ENCODE data around the gene PDSS2. TPM values are rescaled to one million over a fixed set of nuclear protein-coding genes. Genes with fewer than 3 reads are reported as not detected.

The PDSS2 gene
- total and polyA plus RNA-seq, 2 of the 4 experiments (the other 2 are of a cell fraction): 8.6 to 9.2 TPM

DNA sequence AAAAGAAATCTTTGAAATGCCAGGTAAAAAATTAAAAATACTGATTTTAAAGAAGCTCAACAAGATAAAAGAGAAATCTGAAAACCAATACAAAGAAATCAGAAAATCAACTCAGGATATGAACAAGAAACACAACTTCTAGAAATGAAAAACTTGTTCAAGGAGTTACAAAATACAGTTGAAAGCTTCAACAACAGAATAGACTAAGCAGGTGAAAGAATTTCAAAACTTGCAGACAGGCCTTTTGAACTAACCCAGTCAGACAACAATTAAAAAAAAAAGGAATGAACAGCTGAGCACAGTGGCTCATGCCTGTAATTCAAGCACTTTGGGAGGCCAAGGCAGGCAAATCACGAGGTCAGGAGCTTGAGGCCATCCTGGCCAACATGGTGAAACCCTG, 57.8 kb downstream of the PDSS2 start:
- BruUV-seq (replicated peaks): no TSS peak
- Histone ChIP-seq H2AK5ac (ENCODE audit: low read depth, low read length) (no peak overlapping the region), H3K14ac (replicated peaks; ENCODE audit: low read depth, low read length) (no peak overlapping the region), H2BK15ac (ENCODE audit: low read depth, low read length) (no peak overlapping the region), H2AFZ (replicated peaks; ENCODE audit: low read length, poor library complexity) (no peak overlapping the region), H3K4me1 (ENCODE audit: control insufficient read depth, insufficient read depth, low read length) (no peaks in the 10 kb centered on the region), H2AK9ac (replicated peaks; ENCODE audit: low read depth, low read length, poor library complexity) (no peak overlapping the region), H4K5ac (ENCODE audit: low read depth, low read length) (no peak overlapping the region), H3K79me1 (ENCODE audit: low read depth in 1 of 2, low read length in 2 of 2) (peaks cover 14% of the 10 kb centered on the region in 2 experiments; a peak in 2 of 4 replicates), H3K4me2 (ENCODE audit: low read depth, low read length) (no peak overlapping the region), H4K20me1 (ENCODE audit: insufficient read depth, low read length) (no peaks in the 10 kb centered on the region; the same call in 1 of the 2 replicates), H3K27me3 (ENCODE audit: control insufficient read depth, insufficient read depth, low read length) (no peaks in the 10 kb centered on the region), H2BK20ac (ENCODE audit: low read depth, low read length) (no peak overlapping the region), H3K56ac (ENCODE audit: extremely low read depth, insufficient read depth, low read length) (no peak overlapping the region), H3K27ac (ENCODE audit: insufficient read depth, low read length) (no peak overlapping the region), H3K9ac (ENCODE audit: low read depth, low read length) (no peak overlapping the region), H4K91ac (ENCODE audit: insufficient read depth, low read depth, low read length) (no peak overlapping the region), H3K18ac (ENCODE audit: low read depth, low read length) (no peak overlapping the region), H3K4me3 (ENCODE audit: insufficient read depth, low read depth, low read length) (no peak overlapping the region), H3K36me3 (ENCODE audit: control insufficient read depth, insufficient read depth, low read length) (no peaks in the 10 kb centered on the region), H3K9me1 (ENCODE audit: insufficient read depth, low read length) (no peaks in the 10 kb centered on the region), H2BK5ac (ENCODE audit: low read depth, low read length, poor library complexity, severe bottlenecking) (no peak overlapping the region), H3K4ac (ENCODE audit: low read depth, low read length) (no peak overlapping the region), H4K8ac (ENCODE audit: low read depth in 2 of 2, low read length in 2 of 2) (no peak overlapping the region), H2BK120ac (ENCODE audit: low read depth, low read length) (no peak overlapping the region), H3K9me3 (ENCODE audit: control insufficient read depth, insufficient read depth, low read length) (no peaks in the 10 kb centered on the region; the same call in 1 of the 2 replicates), H3K23ac (ENCODE audit: low read depth, low read length) (no peak overlapping the region)
- TF ChIP-seq POLR2A (IDR thresholded peaks at IDR 0.05; ENCODE audit: low read depth, low read length) (no peak), MXI1 (IDR thresholded peaks at IDR 0.05; ENCODE audit: borderline replicate concordance, low read depth, low read length) (no peak), CHD1 (IDR thresholded peaks at IDR 0.05; ENCODE audit: low read depth, low read length) (no peak), RCOR1 (IDR thresholded peaks at IDR 0.05; ENCODE audit: insufficient replicate concordance, low read length) (no peak), BHLHE40 (IDR thresholded peaks at IDR 0.05; ENCODE audit: low read depth, low read length) (no peak), NFE2L2 (IDR thresholded peaks at IDR 0.05; ENCODE audit: low read depth, low read length) (no peak), FOS (IDR thresholded peaks at IDR 0.05; ENCODE audit: low read depth, low read length) (no peak), SMC3 (IDR thresholded peaks at IDR 0.05; ENCODE audit: low read depth, low read length) (no peak), RAD21 (IDR thresholded peaks at IDR 0.05; ENCODE audit: low read length) (no peak), MAFK (IDR thresholded peaks at IDR 0.05; ENCODE audit: low read depth, low read length) (no peak), USF2 (IDR thresholded peaks at IDR 0.05; ENCODE audit: low read depth, low read length) (no peak), CEBPB (IDR thresholded peaks at IDR 0.05; ENCODE audit: low read depth, low read length) (no peak), MAZ (IDR thresholded peaks at IDR 0.05; ENCODE audit: borderline replicate concordance, low read depth, low read length) (no peak), RFX5 (IDR thresholded peaks at IDR 0.05; ENCODE audit: low read depth, low read length) (no peak)
- TF ChIP-seq, protein P1, sequence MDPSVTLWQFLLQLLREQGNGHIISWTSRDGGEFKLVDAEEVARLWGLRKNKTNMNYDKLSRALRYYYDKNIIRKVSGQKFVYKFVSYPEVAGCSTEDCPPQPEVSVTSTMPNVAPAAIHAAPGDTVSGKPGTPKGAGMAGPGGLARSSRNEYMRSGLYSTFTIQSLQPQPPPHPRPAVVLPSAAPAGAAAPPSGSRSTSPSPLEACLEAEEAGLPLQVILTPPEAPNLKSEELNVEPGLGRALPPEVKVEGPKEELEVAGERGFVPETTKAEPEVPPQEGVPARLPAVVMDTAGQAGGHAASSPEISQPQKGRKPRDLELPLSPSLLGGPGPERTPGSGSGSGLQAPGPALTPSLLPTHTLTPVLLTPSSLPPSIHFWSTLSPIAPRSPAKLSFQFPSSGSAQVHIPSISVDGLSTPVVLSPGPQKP (IDR thresholded peaks at IDR 0.05; ENCODE audit: borderline replicate concordance, low read depth, low read length): no peak
- TF ChIP-seq, protein P2, sequence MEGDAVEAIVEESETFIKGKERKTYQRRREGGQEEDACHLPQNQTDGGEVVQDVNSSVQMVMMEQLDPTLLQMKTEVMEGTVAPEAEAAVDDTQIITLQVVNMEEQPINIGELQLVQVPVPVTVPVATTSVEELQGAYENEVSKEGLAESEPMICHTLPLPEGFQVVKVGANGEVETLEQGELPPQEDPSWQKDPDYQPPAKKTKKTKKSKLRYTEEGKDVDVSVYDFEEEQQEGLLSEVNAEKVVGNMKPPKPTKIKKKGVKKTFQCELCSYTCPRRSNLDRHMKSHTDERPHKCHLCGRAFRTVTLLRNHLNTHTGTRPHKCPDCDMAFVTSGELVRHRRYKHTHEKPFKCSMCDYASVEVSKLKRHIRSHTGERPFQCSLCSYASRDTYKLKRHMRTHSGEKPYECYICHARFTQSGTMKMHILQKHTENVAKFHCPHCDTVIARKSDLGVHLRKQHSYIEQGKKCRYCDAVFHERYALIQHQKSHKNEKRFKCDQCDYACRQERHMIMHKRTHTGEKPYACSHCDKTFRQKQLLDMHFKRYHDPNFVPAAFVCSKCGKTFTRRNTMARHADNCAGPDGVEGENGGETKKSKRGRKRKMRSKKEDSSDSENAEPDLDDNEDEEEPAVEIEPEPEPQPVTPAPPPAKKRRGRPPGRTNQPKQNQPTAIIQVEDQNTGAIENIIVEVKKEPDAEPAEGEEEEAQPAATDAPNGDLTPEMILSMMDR (conservative IDR thresholded peaks at IDR 0.05; ENCODE audit: low read depth, low read length): no peak
- dilution Hi-C loops (cut with HindIII; ENCODE audit: low sequenced_read_pairs, unreplicated experiment): no loop called here
- CTCF ChIA-PET: no interaction called here
- intact Hi-C loops (cut with micrococcal nuclease): no loop called here
- POLR2A ChIA-PET (ENCODE audit: unreplicated experiment): no interaction called here
- no CpG with 5 or more reads among the region's 1 CpG for WGBS, 2 experiments (ENCODE audit: extremely low coverage in 2 of 2, insufficient read length in 1 of 2)
- in situ Hi-C loops (cut with MboI; ENCODE audit: low sequenced_read_pairs): no loop called here
- DNase-seq (no peak), ATAC-seq (ENCODE audit: low read depth) (no peak)

Measured in IMR-90 (cell line).